Right lobe of liver (tissue), 6 donors: ENCODE data around the gene RAP1GDS1. TPM values are rescaled to one million over a fixed set of nuclear protein-coding genes. Genes with fewer than 3 reads are reported as not detected.

Experiments
- ATAC-seq, 4 donors: fragments of 200-7000 bp; cut with Tn5 transposase; one replicate each; pipeline ENCODE4 v1.9.1; 2020; ENCODE audit warnings: mild to moderate bottlenecking in 4 of 4, moderate library complexity in 4 of 4
- DNase-seq, 3 donors: peaks; one replicate each; pipeline ENCODE4 v3.0.0-alpha.2; 2020
- H3K27ac ChIP-seq, 3 donors: fragments of 200-600 bp; one replicate each; pipeline ENCODE4 v1.8.0; 2022
- H3K27me3 ChIP-seq, 2 donors: fragments of 200-600 bp; one replicate each; pipeline ENCODE4 v1.8.0; 2022
- H3K36me3 ChIP-seq, 4 donors: fragments of 200-600 bp; sonication (generic) in 1 of 4; one replicate each; pipeline versions ENCODE4 v1.5.1 to v1.8.0; 2017 to 2022; ENCODE audit warnings: control low read depth in 1 of 4
- H3K4me1 ChIP-seq, 4 donors: fragments of 200-600 bp; sonication (generic) in 1 of 4; one replicate each; pipeline versions ENCODE4 v1.5.1 to v1.8.0; 2017 to 2022; ENCODE audit warnings: control low read depth in 1 of 4
- H3K4me3 ChIP-seq, 3 donors: fragments of 200-600 bp; one replicate each; pipeline ENCODE4 v1.8.0; 2022
- H3K9me3 ChIP-seq, 4 donors: fragments of 200-600 bp; sonication (generic) in 1 of 4; one replicate each; pipeline versions ENCODE4 v1.5.1 to v1.8.0; 2017 to 2022; ENCODE audit warnings: control low read depth in 1 of 4
- POLR2A ChIP-seq: fragments of 450-650 bp; IDR thresholded peaks from one replicate; pipeline ENCODE4 v1.6.1; 2017; ENCODE audit warnings: antibody characterized with exemption, mild to moderate bottlenecking
- WGBS: methylation state at CpG from one replicate; pipeline ENCODE4 v1.1.6; 2018; ENCODE audit warnings: low coverage, low lambda C conversion rate; ENCODE audit not compliant: insufficient coverage; ENCODE audit errors: missing lambda C conversion rate; 5-methylcytosine and 5-hydroxymethylcytosine counted together
- intact Hi-C, 2 donors: fragments of 100-400 bp; cut with DNase I; formaldehyde crosslinking; loops; one replicate each; pipeline versions ENCODE4 v1.11.2 to v1.14.1; 2022
- total RNA-seq, 6 experiments: library from RNA; depleted of rRNA in 2 of 6; stranded (reverse); fragments of >200 nt in 2 of 6; fragmentation: NEBNext Ultra II Directional in 3 of 6; extraction: Animal tissue kit (Norgen Biotek cat#: 25700) in 3 of 6; gene quantifications; one replicate each; pipeline versions ENCODE4 v1.1.0 to v1.2.4, GENCODE V29; 2016 to 2023
- TF ChIP-seq, protein P1 (sequence below), 4 donors: fragments of 200-600 bp in 3 of 4; fragments of 450-650 bp in 1 of 4; IDR thresholded peaks; one replicate each; pipeline versions ENCODE4 v1.5.1 to v1.8.0; 2016 to 2022; ENCODE audit warnings: antibody characterized with exemption in 4 of 4, mild to moderate bottlenecking in 2 of 4
- donor health status: DM: no; HTN: yes; CAD: no.
- donor health status: DM: no; HTN: no; CAD: no.
- donor health status: DM: no; HTN: no; CAD: no.
- donor health status: DM: no; HTN: yes; CAD: no.
- donor health status: DM: no; HTN: yes; CAD: no.

RAP1GDS1 gene
- total RNA-seq, 6 experiments from 2014 or later, result 17.4 to 29.8 (median 20.9) TPM

- Histone ChIP-seq H3K27me3 (no peaks in the 10 kb centered on the region), H3K9me3 (no peaks in the 10 kb centered on the region), H3K27ac (no peak overlapping the region), H3K4me3 (no peak overlapping the region), H3K36me3 (peaks cover 0 to 9% (median 0%) of the 10 kb centered on the region in 4 donors), H3K4me1 (no peaks in the 10 kb centered on the region)
- TF ChIP-seq, protein P1, sequence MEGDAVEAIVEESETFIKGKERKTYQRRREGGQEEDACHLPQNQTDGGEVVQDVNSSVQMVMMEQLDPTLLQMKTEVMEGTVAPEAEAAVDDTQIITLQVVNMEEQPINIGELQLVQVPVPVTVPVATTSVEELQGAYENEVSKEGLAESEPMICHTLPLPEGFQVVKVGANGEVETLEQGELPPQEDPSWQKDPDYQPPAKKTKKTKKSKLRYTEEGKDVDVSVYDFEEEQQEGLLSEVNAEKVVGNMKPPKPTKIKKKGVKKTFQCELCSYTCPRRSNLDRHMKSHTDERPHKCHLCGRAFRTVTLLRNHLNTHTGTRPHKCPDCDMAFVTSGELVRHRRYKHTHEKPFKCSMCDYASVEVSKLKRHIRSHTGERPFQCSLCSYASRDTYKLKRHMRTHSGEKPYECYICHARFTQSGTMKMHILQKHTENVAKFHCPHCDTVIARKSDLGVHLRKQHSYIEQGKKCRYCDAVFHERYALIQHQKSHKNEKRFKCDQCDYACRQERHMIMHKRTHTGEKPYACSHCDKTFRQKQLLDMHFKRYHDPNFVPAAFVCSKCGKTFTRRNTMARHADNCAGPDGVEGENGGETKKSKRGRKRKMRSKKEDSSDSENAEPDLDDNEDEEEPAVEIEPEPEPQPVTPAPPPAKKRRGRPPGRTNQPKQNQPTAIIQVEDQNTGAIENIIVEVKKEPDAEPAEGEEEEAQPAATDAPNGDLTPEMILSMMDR (IDR thresholded peaks at IDR 0.05), result no peak
- no peak for TF ChIP-seq POLR2A
- no peak for DNase-seq
- WGBS, result 89% methylated on average over 2 of the region's 2 CpGs
- ATAC-seq, result no peak
- intact Hi-C loops, result no loop called here
These were observed 80.1 kb downstream of the RAP1GDS1 start for GRCh38 chr4:98341309-98341708.

DNA sequence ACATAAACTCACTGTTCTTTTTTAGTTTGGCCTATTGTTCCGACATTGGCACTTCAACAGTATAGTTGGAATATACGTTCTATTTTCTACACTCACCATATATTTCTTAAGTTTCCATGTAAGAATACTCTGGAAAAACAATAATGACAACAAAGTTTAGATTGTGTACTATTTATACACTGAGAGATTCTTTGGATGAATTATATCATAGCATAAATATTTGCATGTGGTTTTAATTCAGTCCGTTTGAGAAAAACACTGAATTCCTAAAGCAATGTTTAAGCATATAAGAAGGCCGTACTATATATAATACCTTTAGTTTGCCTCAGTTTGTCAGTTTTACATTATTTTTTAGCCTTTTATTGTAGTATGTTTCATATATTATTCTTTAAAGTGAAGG, 82.4 kb downstream of the RAP1GDS1 start:
- TF ChIP-seq, protein P1 (IDR thresholded peaks at IDR 0.05), result no peak
- TF ChIP-seq POLR2A, result no peak
- intact Hi-C loops, result no loop called here
- Histone ChIP-seq H3K9me3 (no peaks in the 10 kb centered on the region), H3K4me3 (no peak overlapping the region), H3K27me3 (no peaks in the 10 kb centered on the region), H3K4me1 (no peaks in the 10 kb centered on the region), H3K36me3 (peaks cover 0 to 9% (median 0%) of the 10 kb centered on the region in 4 donors), H3K27ac (no peak overlapping the region)
- DNase-seq (no peak), ATAC-seq (no peak)
- WGBS, result 95% methylated on average over 4 of the region's 4 CpGs

GRCh38 chr4:98345838-98346237, 84.7 kb downstream of the RAP1GDS1 start:
- ATAC-seq (no peak), DNase-seq (no peak)
- no peak overlapping the region for H3K4me3 ChIP-seq
- H3K27ac ChIP-seq, result no peak overlapping the region
- H3K9me3 ChIP-seq, result no peaks in the 10 kb centered on the region
- intact Hi-C loops, result no loop called here
- H3K4me1 ChIP-seq, result no peaks in the 10 kb centered on the region
- H3K27me3 ChIP-seq, result no peaks in the 10 kb centered on the region
- peaks cover 0 to 9% (median 0%) of the 10 kb centered on the region in 4 donors for H3K36me3 ChIP-seq
- TF ChIP-seq, protein P1 (IDR thresholded peaks at IDR 0.05), result no peak
- TF ChIP-seq POLR2A, result no peak
- WGBS, result 88% methylated on average over 3 of the region's 3 CpGs

- intact Hi-C loops, result no loop called here
- TF ChIP-seq, protein P1 (IDR thresholded peaks at IDR 0.05), result no peak
- no peak for TF ChIP-seq POLR2A
- no peaks in the 10 kb centered on the region for H3K9me3 ChIP-seq
- H3K27ac ChIP-seq, result no peak overlapping the region
- no peak overlapping the region for H3K4me3 ChIP-seq
- peaks cover 0 to 5% (median 0%) of the 10 kb centered on the region in 4 donors for H3K36me3 ChIP-seq
- WGBS, result 52% methylated on average over 7 of the region's 7 CpGs
- DNase-seq (no peak), ATAC-seq (no peak)
- no peaks in the 10 kb centered on the region for H3K27me3 ChIP-seq
- no peaks in the 10 kb centered on the region for H3K4me1 ChIP-seq
These were observed 91.2 kb downstream of the RAP1GDS1 start for GRCh38 chr4:98352396-98352795.

GRCh38 chr4:98352940-98353339, 91.8 kb downstream of the RAP1GDS1 start:
- H3K4me3 ChIP-seq, result no peak overlapping the region
- ATAC-seq (no peak), DNase-seq (no peak)
- no peak overlapping the region for H3K27ac ChIP-seq
- intact Hi-C loops, result no loop called here
- no peaks in the 10 kb centered on the region for H3K4me1 ChIP-seq
- 63% methylated on average over 4 of the region's 4 CpGs for WGBS
- no peaks in the 10 kb centered on the region for H3K27me3 ChIP-seq
- H3K36me3 ChIP-seq, result peaks cover 0 to 5% (median 0%) of the 10 kb centered on the region in 4 donors
- H3K9me3 ChIP-seq, result no peaks in the 10 kb centered on the region
- TF ChIP-seq POLR2A, result no peak
- TF ChIP-seq, protein P1 (IDR thresholded peaks at IDR 0.05), result no peak
